Mononuclear cell (primary cell): ENCODE measurements around the gene THUMPD3. TPM values are rescaled to one million over a fixed set of nuclear protein-coding genes. Genes with fewer than 3 reads are reported as not detected.

ENCODE experiments used
- H3K27me3 ChIP-seq: 2 replicates; pipeline ENCODE4 v1.6.0; 2011; ENCODE audit warnings: low read length, control low read depth; ENCODE audit not compliant: insufficient read depth
- H3K4me1 ChIP-seq: 2 replicates; pipeline ENCODE4 v1.5.1; 2011; ENCODE audit warnings: mild to moderate bottlenecking, low read length, control low read depth; ENCODE audit not compliant: insufficient read depth
- H3K4me3 ChIP-seq: 2 replicates; pipeline ENCODE4 v1.5.1; 2011; ENCODE audit warnings: mild to moderate bottlenecking, low read length, moderate library complexity
- H3K9me3 ChIP-seq: 2 replicates; pipeline ENCODE4 v1.5.1; 2011; ENCODE audit warnings: low read depth, mild to moderate bottlenecking, control low read depth, low read length
- total RNA-seq: library from RNA; depleted of rRNA; stranded (reverse); fragments of >200 nt; gene quantifications from one replicate; pipeline ENCODE4 v1.2.3, GENCODE V29; 2012

Gene THUMPD3
- total RNA-seq, 1 donor: 62.0 TPM

DNA sequence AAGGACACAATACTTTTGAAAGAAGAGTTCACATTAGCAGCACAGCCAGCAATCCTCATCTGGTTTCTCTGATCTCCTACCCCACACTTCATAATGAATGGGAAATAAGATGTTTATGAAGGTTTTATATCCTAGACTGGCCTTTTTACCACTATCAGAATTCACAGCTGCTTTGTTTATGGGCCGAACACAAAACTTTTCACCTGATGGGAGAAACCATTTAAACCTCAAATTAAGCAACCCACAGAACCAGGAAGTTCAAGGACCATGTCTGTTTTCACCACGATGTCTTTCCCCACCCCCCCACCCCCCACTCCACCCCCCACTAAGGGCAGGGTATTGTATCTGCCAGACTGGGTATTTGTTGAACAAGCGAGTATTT is 23.2 kb downstream of the THUMPD3 start:
- Histone ChIP-seq H3K27me3 (no peaks in the 10 kb centered on the region), H3K9me3 (no peaks in the 10 kb centered on the region), H3K4me1 (peaks cover 9% of the 10 kb centered on the region), H3K4me3 (no peak overlapping the region)

DNA sequence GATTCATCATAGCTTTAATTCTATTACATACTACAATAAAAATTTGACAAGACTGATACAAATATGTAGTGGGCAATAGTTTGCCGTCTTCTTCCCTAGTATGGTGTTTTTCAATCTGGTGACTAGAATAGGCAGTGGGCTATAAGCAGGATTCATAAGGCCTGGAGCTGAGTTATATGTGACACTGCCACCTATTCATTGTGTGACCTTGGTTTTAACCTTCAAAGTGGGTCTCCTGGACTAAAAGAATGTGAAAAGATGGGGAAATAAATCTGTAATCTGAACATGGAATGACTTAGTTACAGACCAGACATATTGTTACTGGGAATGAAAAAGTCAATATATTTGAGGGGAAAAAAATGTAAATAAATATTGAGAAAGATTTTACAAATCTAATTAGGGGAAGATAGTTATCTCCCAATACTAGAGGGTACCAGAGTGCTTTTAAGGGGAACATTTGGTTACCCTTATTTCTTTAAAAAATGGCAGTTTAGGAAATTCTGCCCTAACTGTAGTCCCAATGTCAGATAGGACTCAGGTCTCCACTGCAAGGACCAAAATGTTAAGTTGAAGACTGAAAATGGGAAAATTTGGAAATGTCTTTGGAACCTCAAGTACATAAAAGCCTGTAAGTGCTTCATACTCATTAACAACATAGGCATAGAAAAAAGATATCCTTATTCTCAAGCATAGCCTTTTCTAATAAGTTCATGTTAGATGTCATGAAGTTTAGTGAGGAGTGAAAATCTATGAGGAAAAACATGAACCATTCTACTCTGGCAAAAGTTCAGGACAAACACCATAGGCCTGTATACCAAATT is 23.9 kb downstream of the THUMPD3 start:
- Histone ChIP-seq H3K4me3 (no peak overlapping the region), H3K9me3 (no peaks in the 10 kb centered on the region), H3K4me1 (peaks cover 15% of the 10 kb centered on the region), H3K27me3 (no peaks in the 10 kb centered on the region)

DNA sequence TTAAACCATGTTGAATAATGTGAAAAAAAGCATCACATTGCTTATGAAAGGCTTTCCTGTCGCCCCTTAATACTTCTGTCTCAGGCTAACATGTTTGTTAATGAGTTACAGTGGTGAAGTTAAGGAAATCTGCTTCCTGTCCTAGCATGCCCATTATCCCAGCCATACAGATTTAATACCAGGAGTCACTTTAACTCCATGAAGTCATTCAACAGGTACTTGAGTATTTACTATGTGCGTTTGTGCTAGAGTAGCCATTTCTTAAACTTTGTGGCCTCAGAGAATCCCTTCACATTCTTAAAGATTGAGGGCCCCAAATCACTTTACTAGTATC is 24.4 kb downstream of the THUMPD3 start:
- no peak overlapping the region for H3K4me3 ChIP-seq
- H3K4me1 ChIP-seq: peaks cover 15% of the 10 kb centered on the region
- no peaks in the 10 kb centered on the region for H3K27me3 ChIP-seq
- no peaks in the 10 kb centered on the region for H3K9me3 ChIP-seq

DNA sequence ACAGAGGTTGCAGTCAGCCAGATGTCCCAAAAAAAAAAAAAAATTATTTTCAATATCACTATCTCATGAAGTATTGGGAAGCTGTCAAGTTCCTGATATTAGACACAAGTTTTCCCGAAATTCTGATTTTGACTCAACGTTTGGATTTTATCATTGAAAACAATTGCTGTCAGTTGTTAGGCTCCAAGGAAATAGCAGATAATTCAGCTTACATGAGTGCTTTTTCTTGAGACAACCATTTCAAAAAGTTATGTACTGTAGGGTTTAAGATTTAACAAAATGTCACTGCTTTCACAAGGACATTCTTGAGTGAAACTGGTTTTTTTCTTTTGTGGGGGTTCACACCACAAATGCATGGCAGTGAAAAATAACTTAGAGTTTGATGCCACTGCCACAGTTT is 25.3 kb downstream of the THUMPD3 start:
- Histone ChIP-seq H3K4me1 (peaks cover 24% of the 10 kb centered on the region), H3K27me3 (no peaks in the 10 kb centered on the region), H3K4me3 (no peak overlapping the region), H3K9me3 (no peaks in the 10 kb centered on the region)

DNA sequence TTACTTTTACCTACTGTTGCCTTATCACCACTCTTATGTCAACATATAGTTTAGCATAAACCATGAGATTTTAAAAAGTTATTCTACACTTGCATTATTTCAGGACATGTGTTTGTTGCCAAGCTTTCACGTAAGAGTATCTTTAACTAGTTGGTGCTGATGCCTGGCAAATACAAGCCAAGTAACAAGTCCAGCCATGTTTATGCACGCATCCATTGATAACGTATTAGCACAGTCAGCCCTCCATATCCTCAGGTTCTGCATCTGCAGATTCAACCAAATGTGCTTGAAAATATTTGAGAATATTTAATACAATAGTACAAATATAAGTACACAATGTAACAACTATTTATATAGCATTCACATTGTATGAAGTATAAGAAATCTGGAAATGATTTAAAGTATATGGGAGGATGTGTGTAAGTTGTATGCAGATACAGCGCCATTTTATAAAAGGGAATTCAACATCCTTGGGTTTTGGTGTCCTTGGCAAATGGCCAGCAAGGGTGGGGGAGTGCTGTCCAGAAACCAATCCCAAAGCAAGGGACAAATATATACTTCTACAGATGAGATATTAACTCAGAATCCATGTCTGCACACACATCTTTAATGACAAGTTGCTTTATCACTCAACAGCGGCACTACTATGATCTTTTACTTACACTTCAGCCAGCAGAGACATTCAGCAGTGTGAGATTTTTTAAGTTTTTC is 25.9 kb downstream of the THUMPD3 start:
- H3K9me3 ChIP-seq: no peaks in the 10 kb centered on the region
- no peak overlapping the region for H3K4me3 ChIP-seq
- no peaks in the 10 kb centered on the region for H3K27me3 ChIP-seq
- peaks cover 29% of the 10 kb centered on the region for H3K4me1 ChIP-seq

DNA sequence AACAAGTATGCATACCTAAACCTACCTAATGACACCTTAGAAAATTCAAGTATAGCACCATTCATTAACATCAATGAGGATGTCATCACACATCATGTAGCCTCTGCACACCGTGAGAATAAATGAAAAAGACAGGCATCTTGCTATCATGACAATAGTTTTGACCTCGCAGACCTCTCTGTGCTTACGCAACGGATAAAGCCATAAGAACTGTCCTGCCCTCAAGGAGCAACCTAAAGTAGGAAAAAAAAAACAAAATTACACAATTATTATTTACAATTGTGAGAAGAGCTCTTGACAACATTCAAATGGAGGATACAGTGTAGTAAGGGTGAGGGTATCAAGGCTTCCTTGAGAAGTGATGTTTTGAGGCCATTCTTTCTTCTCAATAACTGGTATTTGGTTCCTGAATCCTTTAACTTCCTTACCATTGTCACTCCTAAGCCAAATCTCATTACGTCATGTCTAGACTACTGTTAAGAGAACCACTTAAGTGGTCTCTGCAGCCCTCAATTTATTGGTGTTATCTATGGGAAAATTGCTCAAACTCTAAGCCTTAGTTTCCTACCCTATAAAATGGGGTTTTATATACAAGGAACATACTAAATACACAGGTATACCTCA is 27.5 kb downstream of the THUMPD3 start:
- no peaks in the 10 kb centered on the region for H3K27me3 ChIP-seq
- H3K4me3 ChIP-seq: no peak overlapping the region
- H3K4me1 ChIP-seq: peaks cover 46% of the 10 kb centered on the region
- H3K9me3 ChIP-seq: no peaks in the 10 kb centered on the region

DNA sequence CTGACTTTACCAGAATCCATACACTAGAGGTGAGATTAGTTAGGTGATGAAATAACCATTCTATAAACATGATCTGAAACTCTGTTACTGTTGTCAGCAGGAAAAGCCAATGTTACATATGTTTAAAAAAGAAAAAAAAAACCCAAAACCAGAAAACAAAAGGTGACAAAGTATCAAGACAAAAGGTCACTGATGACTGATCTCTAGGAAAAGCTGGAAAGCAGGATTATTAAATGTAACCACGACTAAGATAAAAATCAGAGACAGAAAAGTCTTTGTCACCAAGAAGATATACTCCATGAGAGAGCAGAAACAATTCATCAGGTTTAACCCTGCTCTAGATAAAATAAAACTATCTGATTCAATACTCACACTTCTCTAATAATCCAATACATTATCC is 29.2 kb downstream of the THUMPD3 start:
- Histone ChIP-seq H3K9me3 (no peaks in the 10 kb centered on the region), H3K4me1 (peaks cover 54% of the 10 kb centered on the region), H3K27me3 (no peaks in the 10 kb centered on the region), H3K4me3 (no peak overlapping the region)

DNA sequence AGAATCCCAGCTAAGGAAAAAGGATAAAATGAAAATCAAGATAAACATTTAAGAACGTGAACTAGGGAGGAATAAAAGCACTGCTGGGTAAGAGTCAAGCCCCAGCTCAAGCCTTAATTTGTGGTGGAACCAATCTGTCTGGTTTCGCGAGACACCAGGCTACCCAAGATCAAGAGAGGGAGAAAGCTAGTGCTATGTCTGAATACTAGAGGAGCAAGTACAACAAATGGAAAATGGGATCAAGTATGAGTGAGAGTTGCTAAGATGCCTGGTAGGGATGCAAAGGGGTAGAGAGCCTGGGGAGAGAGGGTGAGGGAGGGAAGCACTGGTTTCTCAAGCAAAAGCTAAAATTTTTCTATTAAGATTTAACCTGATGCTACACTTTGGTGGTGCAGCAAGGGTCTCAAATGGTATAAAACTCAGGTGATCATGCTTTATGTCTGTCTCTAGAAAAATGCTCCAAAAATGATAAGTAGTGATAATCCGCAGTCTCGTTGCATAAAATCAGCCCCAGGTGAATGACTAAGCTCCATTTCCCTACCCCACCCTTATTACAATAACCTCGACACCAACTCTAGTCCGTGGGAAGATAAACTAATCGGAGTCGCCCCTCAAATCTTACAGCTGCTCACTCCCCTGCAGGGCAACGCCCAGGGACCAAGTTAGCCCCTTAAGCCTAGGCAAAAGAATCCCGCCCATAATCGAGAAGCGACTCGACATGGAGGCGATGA is 32.9 kb downstream of the THUMPD3 start:
- Histone ChIP-seq H3K27me3 (no peaks in the 10 kb centered on the region), H3K9me3 (no peaks in the 10 kb centered on the region), H3K4me1 (peaks cover 69% of the 10 kb centered on the region), H3K4me3 (peak overlapping the region; percentile 75)

DNA sequence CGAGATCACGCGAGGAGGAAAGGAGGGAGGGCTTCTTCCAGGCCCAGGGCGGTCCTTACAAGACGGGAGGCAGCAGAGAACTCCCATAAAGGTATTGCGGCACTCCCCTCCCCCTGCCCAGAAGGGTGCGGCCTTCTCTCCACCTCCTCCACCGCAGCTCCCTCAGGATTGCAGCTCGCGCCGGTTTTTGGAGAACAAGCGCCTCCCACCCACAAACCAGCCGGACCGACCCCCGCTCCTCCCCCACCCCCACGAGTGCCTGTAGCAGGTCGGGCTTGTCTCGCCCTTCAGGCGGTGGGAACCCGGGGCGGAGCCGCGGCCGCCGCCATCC is 33.4 kb downstream of the THUMPD3 start:
- peak overlapping the region; percentile 75 for H3K4me3 ChIP-seq
- H3K27me3 ChIP-seq: no peaks in the 10 kb centered on the region
- H3K9me3 ChIP-seq: no peaks in the 10 kb centered on the region
- peaks cover 67% of the 10 kb centered on the region for H3K4me1 ChIP-seq

DNA sequence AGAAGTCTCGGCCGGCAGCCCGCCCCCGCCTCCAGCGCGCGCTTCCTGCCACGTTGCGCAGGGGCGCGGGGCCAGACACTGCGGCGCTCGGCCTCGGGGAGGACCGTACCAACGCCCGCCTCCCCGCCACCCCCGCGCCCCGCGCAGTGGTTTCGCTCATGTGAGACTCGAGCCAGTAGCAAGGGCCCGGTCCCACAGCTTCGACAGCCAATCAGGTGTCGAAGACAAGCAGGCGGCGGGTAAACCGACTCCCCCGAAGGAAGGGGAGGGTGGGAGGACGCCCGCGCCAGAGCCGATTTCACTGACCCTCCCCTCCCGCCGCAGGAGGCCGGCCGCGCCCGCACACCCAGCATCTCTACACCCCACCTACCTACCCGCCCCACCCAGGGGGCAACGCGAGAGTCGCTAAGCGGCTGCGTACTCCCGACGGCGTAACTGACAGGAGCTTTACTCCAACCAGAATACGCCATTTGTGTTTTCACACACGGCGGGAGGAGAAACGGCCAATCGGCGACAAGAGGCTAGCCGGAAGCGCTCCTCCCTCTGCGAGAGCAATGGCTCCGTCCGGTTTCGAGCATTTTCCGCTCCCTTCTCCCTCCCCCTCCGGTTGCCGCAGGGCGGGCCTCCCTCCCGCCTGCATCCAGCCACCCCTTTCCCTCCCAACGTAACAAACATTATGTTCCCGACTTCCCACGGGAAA is 33.9 kb downstream of the THUMPD3 start:
- H3K27me3 ChIP-seq: no peaks in the 10 kb centered on the region
- H3K4me3 ChIP-seq: peak overlapping the region; percentile 75
- no peaks in the 10 kb centered on the region for H3K9me3 ChIP-seq
- peaks cover 62% of the 10 kb centered on the region for H3K4me1 ChIP-seq

DNA sequence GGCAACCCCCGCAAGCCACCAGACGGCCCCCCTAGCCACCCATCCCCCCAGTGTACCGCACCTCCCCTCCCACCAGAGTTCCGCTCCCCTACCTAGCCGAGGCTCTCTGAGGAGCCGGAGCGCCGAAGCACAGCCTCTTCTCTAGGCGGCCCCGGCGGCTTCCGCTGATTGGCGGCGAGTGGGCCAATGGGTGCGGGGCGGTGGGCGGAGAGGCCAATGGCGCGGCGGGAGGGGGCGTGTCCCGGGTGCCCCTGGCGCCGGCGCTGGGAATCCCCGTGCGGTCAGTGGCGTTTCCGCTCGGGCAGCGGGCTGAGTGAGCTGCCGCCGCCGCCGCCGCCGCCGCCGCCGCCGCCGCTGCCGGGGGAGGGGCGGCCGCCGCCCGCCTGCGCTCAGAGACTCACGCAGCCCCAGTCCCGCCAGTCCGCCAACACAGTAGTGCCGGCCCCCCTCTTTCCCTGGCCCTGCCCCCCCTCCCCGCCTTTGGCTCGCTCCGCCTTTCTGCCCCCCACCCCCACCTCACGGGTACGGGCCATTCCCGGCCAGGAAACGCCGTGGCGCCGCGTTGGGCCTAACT is 34.6 kb downstream of the THUMPD3 start, which contains the start of gene SETD5:
TSS of gene SETD5 (plus strand) at position 284 of the 574 bp plus-strand sequence. CDS start 31,324 bp downstream, outside the sequence.
- Histone ChIP-seq H3K27me3 (no peaks in the 10 kb centered on the region), H3K4me1 (peaks cover 61% of the 10 kb centered on the region), H3K9me3 (no peaks in the 10 kb centered on the region), H3K4me3 (peak within 1 kb of the TSS; percentile 94)

DNA sequence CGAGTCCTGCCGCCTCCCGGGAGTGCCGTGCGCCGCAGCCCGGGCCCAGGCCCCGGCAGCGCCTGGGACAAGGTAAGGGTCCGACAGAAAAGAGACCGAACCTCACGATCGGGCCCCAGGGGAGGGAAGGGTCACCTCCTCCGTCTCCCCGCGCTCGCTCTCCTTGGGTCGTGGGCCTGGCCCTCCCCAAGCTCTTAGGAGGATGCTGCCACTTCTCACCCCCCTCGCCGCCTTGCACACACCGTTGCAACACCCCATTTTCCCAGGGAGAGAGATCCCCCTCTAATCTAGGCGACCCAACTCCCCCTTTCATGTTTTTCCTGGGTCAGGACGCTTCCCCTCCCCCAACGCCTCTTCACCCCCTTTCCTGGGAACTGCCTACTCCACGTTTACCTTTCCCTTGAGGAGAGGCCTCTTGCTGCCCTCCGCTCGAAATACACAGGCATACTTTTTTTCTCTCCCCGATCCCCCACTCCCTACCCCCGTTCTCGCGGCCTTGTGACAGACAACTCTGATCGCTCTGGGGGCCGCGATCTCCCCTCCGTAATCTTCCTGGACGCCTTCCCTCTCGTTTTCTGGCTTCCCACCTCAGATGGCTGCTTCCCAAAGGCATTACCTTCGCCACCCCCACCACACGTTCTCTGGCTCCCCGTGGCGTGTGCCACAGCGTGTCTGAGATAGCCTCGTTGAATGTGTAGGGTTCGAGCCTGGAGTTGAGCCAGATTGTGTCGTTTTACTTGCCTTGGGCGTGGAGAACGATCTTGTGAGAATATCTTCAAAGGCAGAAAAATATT is 35.2 kb downstream of the THUMPD3 start:
- H3K9me3 ChIP-seq: no peaks in the 10 kb centered on the region
- peak overlapping the region; percentile 94 for H3K4me3 ChIP-seq
- H3K27me3 ChIP-seq: no peaks in the 10 kb centered on the region
- H3K4me1 ChIP-seq: peaks cover 61% of the 10 kb centered on the region

DNA sequence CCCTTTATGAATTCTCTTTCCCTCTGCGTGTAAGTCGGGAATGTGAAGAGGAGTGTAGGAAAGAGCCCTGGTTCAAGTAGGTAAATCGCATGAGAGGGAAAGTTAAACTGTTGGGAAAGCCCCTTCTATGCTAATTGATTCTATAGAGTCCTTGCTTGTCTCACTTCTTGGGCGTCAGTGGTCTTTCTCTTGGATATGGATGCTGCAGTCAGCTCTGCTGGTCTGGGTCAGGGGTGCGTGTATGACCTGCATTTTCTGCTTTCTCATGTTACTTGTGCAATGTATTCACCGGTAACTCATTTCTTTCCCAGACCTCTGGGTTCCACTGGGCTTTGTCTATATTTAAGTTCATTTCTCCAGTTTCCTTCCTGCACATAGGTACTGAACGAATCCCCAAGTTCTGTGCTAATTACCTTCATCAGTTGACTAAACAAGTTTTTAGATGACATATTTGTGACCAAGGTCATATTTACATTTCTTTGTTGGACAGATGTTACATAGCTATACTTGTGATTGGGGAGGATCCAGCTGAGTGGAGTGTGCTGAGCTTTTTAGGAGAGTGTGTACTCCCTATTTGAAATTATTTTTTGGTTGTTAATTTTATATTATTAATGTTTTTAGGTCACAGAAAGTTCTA is 36.0 kb downstream of the THUMPD3 start:
- Histone ChIP-seq H3K9me3 (no peaks in the 10 kb centered on the region), H3K27me3 (no peaks in the 10 kb centered on the region), H3K4me1 (peaks cover 55% of the 10 kb centered on the region), H3K4me3 (peak overlapping the region; percentile 94)
